NCI-H526 (cell line): Measurements from ENCODE around the gene NUDT4.
"Not testable (repeated sequence)": the region's sequence is repeated elsewhere in the genome, so short reads cannot be mapped to it uniquely, and the experiment has no call there.

Source experiments
- DNase-seq, 2 experiments: peaks; one replicate each; lab custom pipeline; 2025; lab: John Stamatoyannopoulos, UW

NUDT4 gene

GRCh38 chr12:93399183-93399863 lies 21.6 kb downstream of the NUDT4 start:
- not testable (repeated sequence) for DNase-seq

- DNase-seq: no peak
These were observed 24.9 kb downstream of the NUDT4 start for GRCh38 chr12:93402333-93403311.

GRCh38 chr12:93403988-93404803 lies 26.5 kb downstream of the NUDT4 start:
- peak; percentile 40 to 59 for DNase-seq

- DNase-seq: no peak
These were observed 27.5 kb downstream of the NUDT4 start for GRCh38 chr12:93404961-93405849.

GRCh38 chr12:93407054-93407962 lies 29.6 kb downstream of the NUDT4 start:
- DNase-seq: no peak

- DNase-seq: no peak
These were observed 30.2 kb downstream of the NUDT4 start for GRCh38 chr12:93407963-93408283.

- no peak for DNase-seq
These were observed 31.1 kb downstream of the NUDT4 start for GRCh38 chr12:93408813-93409212.

- not testable (repeated sequence) for DNase-seq
These were observed 31.8 kb downstream of the NUDT4 start for GRCh38 chr12:93409343-93410187.

- DNase-seq: not testable (repeated sequence)
These were observed 33.3 kb downstream of the NUDT4 start for GRCh38 chr12:93411060-93411459.

- not testable (repeated sequence) for DNase-seq
These were observed 34.7 kb downstream of the NUDT4 start for GRCh38 chr12:93412396-93412795.

GRCh38 chr12:93413064-93413463 lies 35.3 kb downstream of the NUDT4 start:
- no peak for DNase-seq

- DNase-seq: no peak
These were observed 38.2 kb downstream of the NUDT4 start for GRCh38 chr12:93415723-93416464.

- no peak for DNase-seq
These were observed 40.3 kb downstream of the NUDT4 start for GRCh38 chr12:93417967-93418480.

GRCh38 chr12:93419388-93420034 lies 41.8 kb downstream of the NUDT4 start:
- DNase-seq: peak; percentile 8 to 37

- no peak for DNase-seq
These were observed 44.3 kb downstream of the NUDT4 start for GRCh38 chr12:93422050-93422449.

GRCh38 chr12:93425736-93426411 lies 48.1 kb downstream of the NUDT4 start:
- DNase-seq: no peak

GRCh38 chr12:93426412-93426805 lies 48.7 kb downstream of the NUDT4 start:
- no peak for DNase-seq
